HG02588 (cell line): ENCODE measurements around the gene ZBP1.

ENCODE experiments used
- ATAC-seq: cut with Tn5 transposase; IDR thresholded peaks from one replicate; pipeline ENCODE4 v1.9.1; 2021; ENCODE audit warnings: mild to moderate bottlenecking, moderate library complexity; ENCODE audit not compliant: unreplicated experiment

Gene ZBP1

GRCh38 chr20:57588596-57588995 is 31.6 kb downstream of the ZBP1 start:
- ATAC-seq: no peak

DNA sequence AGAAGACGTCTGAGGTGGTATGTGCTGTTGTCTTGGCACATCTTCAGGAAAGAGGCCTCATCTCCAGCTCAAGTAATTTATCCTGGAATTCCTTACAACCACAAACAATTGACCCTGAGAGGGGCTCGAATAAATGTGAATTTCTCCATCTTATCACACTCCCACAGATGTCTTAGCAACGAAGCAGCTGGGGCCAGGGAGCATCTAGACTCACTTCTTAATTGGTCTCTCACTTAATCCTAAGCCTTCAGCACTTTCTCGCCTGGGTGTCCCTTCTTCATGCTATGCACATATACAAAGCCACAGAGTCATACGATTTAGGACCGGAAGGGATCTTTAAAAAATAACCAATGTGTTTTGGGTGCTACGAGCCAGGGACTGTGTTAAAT is 32.2 kb downstream of the ZBP1 start:
- ATAC-seq: no peak

DNA sequence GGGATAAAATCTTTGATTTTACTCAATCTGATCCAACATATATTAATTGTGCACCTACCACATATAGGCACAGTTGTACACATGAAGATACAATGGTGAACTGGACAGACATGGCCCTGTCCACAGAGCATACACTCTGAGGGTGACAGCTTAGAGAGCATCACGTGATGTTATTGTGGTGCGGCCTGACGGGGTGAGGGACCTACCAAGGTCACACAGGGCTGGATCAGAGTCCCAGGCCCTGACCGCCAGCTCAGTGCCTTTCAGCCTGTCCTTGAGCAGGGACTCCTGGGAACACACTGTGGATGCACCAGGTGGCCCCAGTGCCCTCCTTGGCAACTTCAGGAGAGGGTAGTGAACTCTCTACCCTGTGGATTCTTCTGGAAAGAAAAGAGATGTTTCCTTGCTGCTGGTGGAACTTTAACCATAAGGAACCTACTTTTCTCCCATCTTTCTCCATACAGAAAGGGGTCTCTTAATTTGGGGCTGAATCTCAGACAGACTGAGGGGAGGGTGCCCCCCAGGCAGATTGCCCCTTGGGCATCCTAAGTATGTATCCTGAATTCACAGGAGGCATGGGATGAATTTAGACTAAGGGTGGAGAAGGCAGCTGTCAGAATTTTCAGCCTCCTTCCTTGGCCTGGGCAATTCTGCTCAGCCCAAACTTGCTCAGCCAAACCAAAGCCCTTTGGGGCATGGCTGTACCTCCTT is 32.8 kb downstream of the ZBP1 start:
- no peak for ATAC-seq

GRCh38 chr20:57586943-57587277 is 33.3 kb downstream of the ZBP1 start:
- ATAC-seq: no peak

DNA sequence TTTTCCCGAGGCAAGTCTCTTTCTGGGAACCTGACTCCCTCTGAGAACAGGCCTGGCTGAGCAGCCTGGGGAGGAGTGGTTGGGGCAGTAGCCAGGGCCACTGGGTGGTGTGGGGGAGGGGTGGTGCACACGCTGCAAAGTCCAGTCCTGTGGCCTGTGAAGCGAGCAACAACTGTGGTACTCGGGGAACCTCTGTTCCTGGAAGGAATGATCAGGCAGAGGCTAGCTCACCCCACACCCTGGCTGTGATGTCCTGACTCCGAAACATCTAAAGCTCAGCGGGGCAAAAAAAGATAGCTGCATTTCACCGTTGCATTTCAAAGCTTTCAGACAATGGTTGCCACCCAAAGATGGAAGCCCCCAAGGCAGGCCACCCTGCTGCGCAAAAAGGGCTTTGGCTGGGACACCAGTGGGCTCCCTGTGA is 33.8 kb downstream of the ZBP1 start:
- ATAC-seq: no peak

DNA sequence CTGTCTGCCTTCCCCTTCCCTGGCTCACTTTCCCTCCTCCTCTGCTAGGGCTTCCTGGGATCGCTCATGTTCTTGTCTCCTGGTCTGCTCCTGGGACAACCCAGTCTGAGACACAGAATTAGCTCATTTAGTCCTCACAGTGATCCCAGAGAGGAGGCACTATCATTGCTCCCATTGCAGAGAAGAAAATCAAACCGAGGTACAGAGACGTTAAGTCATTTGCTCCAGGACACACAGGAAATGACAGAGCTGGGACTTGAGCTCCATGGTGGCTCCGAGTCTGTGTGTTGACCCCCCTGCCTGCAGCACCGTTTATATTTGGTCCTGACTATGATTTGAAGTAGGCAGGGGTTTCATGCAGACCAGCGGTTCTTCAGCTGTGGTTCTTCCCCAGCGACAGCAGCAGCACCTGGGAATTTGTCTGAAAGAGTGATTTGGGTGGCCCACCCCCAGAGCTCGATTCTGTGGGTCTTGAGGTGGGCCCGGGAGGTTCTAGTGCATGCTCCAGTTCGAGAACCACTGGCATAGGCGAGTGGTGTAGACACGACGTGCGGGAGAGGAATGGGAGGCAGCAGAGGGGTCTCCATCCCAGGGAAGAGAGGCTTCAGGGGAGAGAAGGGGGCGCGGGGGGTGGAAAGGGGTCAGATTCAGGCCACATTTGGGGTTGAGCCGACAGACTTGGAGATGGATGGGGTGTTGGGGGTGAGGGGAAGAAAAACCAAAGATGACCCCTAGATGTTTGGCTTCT is 34.6 kb downstream of the ZBP1 start:
- ATAC-seq: no peak

- ATAC-seq: no peak
Measured at GRCh38 chr20:57584768-57585461, 35.3 kb downstream of the ZBP1 start.

DNA sequence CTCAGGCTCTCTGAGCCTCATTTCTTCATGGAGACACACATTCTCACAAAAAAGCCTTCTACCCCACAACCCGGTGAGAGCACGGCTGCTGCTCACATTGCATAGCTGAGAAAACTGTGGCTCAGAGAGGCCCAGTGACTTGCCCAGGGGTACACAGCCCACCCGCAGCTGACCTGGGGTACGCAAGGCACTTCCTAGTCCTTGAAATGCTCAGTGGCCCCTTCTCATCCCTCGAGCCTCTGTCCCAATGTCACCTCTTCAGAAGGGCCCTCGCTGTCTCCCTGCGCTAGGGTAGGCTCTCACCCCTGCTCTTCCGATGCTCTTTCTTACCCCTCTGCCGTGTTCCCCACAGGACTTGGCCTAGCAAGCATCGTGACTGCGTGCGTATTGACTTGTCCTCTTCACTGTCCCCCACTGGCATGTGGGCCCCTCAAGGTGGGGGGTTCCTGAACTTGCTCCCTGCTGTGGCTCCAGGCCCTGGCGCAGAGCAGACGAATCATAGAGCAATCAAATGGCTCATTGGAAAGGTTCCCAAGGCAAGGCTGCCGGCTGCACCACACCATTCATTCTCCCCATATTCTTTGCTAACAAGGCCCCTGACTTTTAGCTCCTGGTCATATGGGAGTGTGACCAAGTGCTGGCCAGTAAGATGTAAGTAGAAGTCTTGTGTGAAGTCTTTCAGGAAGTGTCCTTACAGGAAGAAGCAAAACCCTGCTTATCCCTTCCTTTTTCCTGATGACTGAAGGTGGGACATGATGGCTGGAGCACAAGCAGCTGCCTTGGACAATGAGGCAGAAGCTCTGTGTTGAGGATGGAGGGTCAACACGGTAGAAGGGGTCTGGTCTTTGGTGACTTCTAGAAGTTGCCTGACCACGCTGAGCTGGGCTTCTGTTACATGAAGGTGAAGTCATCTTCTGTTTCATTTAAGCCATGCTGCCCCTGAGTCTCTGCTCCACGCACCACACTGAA is 36.7 kb downstream of the ZBP1 start:
- no peak for ATAC-seq

DNA sequence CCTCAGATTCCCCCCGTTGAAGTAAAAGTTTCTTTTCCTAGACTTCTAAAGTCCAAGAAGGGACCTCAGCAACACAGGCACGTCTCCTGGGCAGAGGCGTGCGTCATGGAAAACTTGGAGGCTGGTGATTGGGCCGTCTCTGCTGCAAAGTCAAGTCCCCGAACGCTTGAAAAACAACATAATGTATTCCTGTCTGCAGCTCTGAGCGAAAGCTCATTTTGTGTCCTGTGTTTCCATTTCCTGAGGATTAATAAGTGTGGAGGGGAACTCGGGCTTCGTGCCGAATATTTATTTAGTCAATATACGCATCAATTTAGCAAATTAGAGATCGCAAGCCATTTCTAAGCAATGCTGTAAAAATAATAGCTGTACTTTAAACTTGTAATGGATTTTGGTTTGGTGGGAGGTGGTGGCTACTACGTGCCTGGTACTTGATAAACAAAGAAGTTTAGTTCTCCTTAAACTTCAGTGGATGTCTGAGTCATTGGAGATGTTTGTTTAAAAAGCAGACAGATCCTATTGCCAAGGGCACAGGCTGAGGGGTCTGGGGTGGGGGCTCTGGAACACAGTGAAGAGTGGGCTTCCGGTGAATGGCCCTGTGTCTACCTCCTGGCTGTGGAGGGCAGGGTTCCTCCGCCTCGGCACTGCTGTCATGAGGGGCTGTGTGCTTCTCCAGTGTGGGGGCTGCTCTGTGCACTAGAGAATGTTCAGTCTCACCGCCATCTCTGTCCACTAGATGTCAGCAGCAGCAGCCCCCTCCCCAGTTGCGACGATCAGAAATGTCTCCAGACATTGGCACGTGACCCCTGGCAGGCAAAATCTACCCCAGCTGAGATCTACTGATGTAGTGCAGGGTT is 37.6 kb downstream of the ZBP1 start:
- ATAC-seq: no peak

GRCh38 chr20:57582029-57582378 is 38.2 kb downstream of the ZBP1 start:
- no peak for ATAC-seq

DNA sequence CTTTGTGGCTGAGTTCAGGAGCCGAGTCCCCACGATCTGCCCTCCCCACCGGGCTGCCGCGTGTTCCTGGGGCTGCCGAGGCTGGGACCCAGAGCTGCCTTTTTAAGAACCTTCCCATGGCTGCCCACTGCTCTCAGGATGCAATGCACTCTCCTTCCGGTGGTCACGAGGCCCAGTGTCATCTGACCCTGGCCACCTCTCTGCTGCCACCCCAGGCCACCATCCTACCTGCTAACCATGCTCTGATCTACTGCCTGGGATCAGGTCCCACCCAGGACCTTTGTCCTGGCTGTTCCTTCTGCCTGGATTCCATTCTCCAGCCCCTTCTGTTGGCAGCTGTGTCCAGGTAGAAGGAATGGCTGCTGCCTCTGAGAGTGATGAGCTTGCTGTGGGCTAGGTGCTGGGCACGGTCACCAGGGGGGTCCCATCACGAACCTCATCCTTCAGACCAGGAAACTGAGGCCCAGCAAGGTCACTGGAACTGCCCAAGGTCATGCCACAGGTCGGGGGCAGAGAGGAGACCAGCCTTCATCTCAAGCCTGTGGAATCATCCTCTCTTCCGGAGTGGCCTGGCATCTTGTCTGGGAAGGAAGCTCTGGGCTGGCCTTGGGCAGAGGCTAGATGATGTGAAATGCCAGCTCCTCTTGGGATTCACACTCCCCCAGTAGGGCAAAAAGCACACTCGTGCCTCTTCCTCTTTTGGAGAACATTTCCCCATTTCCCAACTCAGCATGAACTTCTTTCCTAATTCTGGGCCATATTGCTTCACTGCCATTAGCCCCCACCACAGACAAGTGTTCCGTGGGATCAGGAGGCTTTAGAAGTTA is 38.8 kb downstream of the ZBP1 start:
- no peak for ATAC-seq

- no peak for ATAC-seq
Measured at GRCh38 chr20:57580478-57581201, 39.6 kb downstream of the ZBP1 start.

GRCh38 chr20:57579898-57580447 is 40.3 kb downstream of the ZBP1 start:
- ATAC-seq: no peak

DNA sequence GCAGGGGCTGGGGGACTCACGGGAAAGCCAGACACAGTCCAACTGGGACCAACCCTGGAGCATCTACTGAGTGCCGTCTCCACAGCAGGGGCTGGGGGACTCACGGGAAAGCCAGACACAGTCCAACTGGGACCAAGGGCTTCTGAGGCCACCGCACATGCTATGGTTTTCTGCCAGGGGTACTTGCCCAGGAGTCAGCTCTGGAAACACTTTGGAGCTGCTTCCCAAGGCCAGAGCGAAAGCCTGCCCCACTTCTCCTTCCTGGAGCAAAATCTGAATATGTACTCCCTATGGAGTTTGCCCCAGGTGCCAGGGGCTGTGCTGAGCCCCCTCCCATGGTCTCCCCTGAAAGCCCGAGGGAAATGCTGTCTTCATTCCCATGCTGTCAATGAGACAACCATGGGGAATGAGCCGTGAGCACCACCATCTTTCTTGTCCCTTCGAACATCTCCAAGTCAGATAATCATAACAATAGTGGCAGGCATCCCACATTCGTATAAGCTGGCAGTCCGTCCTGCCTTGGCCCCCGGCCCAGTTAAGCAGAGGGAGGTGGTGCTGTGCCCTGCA is 40.8 kb downstream of the ZBP1 start:
- no peak for ATAC-seq

DNA sequence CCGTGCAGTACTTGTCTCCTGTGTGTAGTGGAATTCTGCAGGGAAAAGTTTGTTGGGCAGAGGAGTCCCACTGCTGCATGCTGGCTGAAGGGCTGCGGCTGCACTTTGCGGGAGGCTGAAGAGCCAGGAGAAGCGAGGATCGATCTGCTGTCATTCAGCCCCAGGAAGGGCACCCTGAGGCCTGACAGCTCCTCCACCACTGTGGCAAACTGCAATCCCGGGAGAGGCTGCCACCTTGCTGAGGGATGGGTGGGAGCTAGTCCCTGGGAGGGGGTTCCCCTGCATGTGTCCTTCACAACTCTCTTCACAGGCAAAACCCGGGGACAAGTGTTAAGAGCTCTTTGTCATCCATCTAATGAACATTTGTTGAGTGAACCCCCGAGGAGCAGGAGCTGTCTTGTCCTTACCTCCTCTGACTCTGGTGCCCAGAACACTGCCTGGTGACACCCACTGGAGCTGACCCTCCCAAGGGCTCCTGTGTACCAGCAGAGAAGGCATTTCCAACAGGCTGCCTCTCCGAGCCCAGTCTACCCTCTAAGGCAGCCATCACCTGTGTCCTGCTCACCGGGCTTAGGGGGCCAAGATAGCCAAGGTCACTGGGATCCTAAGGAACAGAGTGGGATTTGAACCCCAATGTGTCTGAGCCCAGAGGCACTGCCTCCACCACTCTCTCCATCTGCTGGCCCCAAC is 41.6 kb downstream of the ZBP1 start:
- no peak for ATAC-seq

DNA sequence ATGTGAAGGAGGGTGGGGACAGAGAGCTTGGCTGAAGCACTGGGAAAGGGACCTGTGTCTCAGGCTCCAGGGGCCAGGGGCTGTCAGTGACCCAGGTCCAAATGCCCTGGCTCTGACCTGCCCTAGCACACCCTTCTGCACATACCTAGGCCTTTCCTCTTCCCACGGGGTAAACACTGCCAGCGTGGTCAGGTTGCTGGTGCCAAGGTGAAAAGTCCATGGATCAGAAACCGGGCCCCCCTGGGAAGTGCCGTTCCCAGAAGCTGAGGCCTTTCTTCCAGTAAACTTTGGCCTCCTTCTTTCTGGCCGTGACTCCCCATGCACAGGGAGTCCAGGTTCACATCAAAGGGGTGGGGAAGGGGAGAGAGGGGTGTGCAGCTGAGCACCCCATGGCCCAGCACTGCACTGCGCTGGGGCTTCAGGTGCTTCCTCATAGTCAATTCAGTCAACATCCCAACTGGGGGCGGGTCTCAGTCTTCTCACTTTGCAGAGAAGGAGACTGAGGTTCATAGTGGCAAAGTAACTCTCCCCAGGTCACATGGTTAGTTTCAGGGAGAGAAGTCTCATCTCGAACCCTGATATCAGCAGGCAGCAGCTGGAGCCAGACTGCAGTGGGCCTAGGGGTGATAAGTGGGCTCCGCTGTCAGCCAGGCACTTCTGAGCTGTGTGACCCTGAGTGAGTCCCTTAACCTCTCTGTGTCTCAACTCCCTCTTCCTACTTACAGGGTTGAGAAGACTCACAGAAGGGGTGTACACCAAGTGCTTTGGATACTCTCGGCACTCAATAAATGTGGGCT is 42.3 kb downstream of the ZBP1 start:
- no peak for ATAC-seq
